Stimulated activated CD8-positive, alpha-beta memory T cell treated with anti-CD3 and anti-CD28 coated beads, Interleukin-4, amount 100 ng/mL, for 24 hours (primary cell): Measurements from ENCODE around the gene DSN1.

Experiments
- DNase-seq: peaks from one replicate; pipeline ENCODE4 v3.0.0-alpha.2; 2020; ENCODE audit warnings: low read depth

Gene DSN1

DNA sequence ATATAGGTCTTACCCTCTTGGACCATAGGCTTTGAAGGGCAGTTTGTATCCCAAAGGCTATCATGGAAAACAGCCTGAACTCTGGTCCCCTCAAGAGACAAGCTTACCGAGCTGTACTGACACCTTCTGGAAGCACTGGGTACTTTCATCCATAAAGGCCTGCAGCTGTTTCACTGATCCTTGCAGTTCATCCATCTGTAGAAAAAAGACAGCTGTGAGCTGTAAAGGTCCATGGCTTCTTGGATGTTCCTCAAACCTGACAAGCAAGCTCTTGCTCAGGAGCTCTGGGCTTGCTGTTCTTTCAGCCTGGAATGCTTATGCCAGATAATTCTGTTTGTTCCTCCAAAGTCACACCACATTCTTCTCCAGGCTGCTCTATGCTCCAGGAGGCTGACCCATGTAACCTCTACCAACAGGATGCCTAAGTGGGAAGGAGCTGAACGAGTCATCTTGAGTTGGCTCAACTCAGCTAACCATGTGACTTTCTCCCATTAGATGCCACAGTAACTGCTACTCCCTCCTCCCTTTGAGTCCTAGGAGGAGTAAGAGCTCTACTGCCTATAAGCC, 18.8 kb downstream of the DSN1 start:
- no peak for DNase-seq

DNA sequence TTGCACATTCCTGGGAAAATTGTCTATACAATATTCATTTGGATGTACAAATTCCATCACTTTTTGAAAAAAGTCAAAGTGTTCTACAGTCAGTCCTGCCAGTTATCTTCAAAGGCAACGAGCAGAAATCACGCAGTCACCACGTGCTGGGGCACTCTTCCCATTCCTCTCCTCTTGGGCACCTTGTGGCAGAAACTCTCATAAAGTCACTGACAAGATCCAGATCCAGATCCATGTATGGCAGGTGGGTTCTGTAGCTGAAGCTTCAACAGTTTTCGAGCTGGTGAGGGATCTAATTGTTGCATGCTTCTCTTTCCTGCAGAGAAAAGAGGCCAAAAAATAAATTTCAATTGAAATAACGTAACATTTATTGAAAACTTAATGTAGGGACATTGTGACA, 21.0 kb downstream of the DSN1 start:
- DNase-seq = no peak

GRCh38 chr20:36745927-36746659, 27.5 kb downstream of the DSN1 start, which contains the start of gene NDRG3:
TSS of gene NDRG3 (minus strand) at chr20:36746090. CDS start at chr20:36721735, 24,355 bp downstream.
- DNase-seq = peak; percentile 86

GRCh38 chr20:36745234-36745926, 28.2 kb downstream of the DSN1 start:
- peak; percentile 19 for DNase-seq

GRCh38 chr20:36744764-36745191, 28.8 kb downstream of the DSN1 start:
- DNase-seq = no peak

GRCh38 chr20:36744243-36744642, 29.3 kb downstream of the DSN1 start:
- no peak for DNase-seq

DNA sequence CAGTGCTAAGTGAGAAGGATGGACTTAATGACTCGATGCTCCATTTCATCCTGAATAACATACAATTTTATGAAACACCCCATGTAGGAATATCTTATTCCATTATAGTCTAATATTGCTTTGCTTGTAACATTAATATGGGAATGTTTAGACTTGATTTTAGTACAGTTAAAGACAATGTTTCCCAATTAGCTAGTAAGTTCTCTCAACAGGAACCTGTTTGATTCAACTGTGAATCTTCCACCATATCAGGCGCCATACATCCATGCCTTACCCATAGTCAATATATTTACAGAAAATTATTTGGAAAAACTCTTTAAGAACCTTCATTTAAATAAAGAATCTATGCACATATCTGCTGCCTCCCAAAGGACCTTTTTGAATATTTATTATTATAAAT, 31.0 kb downstream of the DSN1 start:
- DNase-seq = no peak

DNA sequence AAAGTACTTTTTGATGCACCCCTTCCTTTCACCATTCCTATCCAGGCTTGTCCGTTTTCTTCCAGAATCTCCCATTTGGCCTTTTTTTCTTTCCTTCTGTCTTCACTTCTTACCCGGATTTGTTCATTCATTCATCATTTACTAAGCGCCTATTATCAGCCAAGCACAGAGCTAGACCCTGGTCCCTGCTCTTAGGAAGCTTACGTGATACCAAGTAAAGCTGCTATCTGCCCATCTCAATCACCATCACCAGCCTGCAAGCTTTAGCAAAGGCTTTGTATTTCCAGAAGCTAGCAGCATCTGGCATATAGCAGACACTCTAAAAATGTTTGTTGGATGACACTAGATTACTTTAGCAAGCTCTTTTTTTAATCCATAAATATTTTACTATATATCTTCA, 32.5 kb downstream of the DSN1 start:
- no peak for DNase-seq

GRCh38 chr20:36737183-36737499, 36.4 kb downstream of the DSN1 start:
- no peak for DNase-seq

DNA sequence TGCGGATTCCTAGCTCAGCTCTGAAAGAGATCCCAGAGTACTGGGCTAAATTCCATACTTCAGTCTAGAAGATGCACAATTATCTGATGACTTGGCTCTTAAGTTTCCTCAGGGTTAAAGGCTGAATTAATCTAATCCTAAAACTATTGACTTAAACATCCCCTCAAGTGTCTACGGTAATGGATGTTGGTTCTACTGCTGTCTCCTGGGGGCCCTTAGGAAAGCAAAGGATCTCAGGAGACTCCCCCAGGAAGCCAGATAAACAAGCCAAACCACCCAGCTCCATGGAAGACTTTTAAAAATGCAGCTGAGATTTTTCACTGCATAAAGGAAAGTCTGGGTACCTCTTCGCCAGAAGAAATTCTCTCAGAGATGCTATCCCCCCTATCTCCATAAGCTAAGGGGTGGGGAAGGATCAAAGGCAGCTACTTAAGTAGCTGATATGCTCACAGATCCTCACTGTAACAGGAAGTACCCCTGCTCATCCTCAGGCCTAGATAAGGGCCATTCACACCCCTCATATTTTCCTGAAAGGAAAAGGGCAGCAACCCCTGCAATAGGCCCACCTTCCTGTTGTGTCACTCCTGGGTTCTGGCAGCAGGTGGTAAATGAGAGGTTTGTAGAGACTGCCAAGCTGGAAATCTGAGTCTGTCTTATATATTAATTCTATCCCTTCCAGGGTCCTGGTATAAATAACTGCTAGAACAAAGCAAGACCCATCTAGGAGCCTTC, 36.9 kb downstream of the DSN1 start:
- no peak for DNase-seq

DNA sequence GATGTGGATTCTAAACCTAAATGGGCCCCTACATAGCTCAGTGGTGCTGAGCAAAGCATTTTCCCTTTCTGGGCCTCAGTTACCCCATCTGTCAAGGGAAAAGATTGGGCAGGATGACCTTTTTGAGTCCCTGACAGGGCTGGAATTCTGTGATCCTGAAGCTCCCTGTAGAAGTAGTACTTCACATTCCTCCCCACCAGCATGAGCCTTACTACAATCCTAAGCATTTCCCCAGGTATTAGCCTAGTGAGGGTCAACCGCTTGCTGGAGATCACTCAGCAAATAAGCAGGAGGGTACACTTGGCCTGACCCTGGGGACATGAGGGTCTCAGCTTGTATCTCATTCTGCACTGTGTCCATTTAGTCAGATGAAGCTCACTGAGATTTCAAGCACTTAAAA, 41.1 kb downstream of the DSN1 start:
- no peak for DNase-seq

DNA sequence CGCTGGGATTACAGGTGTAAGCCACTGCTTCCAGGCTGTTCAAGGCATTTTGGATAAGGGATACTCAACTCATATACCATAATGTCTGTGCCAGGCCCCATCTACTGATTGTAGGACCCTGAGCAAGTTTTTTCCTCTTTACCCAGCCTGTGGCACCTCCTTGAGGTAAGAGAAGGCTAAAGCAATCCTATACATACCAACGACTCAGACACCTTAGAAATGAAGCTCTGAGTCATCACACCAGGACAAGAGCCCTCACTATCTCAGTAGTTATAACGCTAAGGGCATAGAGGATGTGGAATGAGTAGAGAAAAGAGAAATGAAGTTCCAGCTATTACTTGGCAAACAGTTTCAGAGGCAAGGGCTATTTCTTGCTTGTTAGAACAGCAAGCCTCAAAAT, 44.6 kb downstream of the DSN1 start:
- no peak for DNase-seq

GRCh38 chr20:36726168-36726567, 47.4 kb downstream of the DSN1 start:
- DNase-seq = no peak

- no peak for DNase-seq
Measured at GRCh38 chr20:36720510-36720909, 53.1 kb downstream of the DSN1 start.

GRCh38 chr20:36717657-36718056, 55.9 kb downstream of the DSN1 start:
- no peak for DNase-seq

DNA sequence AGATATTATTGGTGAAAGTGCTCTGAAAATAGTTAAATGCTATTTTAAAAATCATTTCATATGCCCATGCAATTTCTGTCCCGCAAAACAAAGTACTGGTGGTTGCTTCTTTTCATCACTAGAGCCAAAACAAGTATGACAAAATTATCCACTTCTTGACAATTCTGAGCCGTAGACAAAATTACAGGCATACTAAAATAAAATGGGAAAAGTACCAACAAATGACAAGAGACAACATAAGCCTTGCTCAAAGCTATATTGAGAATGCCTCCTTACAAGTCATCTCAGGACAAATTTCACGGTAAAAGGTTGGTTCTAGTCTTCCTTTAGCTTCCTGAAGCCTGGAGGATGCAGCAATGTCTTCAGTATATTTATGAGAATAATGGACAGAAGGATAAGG, 56.5 kb downstream of the DSN1 start:
- no peak for DNase-seq

DNA sequence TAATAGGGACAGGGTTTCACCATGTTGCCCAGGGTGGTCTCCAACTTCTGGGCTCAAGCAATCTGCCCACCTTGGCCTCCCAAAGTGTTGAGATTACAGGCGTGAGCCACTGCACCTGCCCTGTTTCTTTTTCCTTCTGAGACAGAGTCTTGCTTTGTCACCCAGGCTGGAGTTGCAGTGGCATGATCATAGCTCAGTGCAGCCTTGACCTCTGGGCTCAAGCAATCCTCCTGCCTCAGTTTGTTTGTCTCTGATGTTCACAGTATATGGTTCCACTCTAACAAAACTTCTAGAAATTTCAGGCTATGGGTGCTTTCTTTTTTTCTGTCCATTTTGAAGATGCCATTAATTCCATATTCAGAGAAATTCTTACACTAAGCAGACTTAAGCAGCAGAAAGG, 60.8 kb downstream of the DSN1 start:
- no peak for DNase-seq

DNA sequence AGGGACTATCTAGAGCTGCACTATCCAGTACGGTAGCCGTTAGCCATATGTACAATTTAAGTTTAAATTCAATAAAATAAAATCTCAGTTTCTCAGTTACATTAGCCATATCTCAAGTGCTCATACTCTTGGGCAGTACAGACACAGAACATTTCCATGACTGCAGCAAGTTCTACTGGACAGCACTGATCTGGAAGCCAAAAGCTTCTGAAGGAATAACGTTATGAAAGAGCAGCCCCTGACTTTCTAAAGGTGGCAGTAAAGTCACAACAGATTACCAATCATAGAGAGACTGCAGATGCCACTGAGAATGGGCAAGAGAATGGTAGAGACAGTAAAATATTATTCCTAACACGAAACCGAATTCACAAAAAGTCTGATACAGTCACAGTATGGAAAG, 64.4 kb downstream of the DSN1 start:
- no peak for DNase-seq

DNA sequence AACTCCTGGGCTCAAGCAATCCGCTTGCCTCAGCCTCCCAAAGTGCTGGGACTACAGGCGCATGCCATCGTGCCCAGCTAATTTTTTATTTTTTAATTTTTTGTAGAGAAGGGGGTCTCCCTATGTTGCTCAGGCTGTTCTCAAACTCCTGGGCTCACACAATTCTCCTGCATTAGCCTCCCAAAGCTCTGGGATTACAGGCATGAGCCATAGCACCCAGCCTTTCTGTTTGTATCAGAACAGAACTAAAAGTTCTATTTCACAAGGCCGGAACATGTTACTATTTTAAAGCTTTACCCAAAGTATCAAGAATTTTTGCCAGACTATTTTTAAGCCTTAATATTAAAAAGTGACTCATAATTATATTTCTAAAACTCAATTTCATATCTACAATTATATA, 70.0 kb downstream of the DSN1 start:
- DNase-seq = no peak
